HG03558 (cell line): ENCODE data around the gene C1orf115.
"Not testable (repeated sequence)": the region's sequence is repeated elsewhere in the genome, so short reads cannot be mapped to it uniquely, and the experiment has no call there.

ENCODE experiments used
- ATAC-seq: cut with Tn5 transposase; IDR thresholded peaks from one replicate; pipeline ENCODE4 v1.9.1; 2021; ENCODE audit warnings: moderate number of reproducible peaks; ENCODE audit not compliant: unreplicated experiment; ENCODE audit errors: extremely low read depth

Gene C1orf115

DNA sequence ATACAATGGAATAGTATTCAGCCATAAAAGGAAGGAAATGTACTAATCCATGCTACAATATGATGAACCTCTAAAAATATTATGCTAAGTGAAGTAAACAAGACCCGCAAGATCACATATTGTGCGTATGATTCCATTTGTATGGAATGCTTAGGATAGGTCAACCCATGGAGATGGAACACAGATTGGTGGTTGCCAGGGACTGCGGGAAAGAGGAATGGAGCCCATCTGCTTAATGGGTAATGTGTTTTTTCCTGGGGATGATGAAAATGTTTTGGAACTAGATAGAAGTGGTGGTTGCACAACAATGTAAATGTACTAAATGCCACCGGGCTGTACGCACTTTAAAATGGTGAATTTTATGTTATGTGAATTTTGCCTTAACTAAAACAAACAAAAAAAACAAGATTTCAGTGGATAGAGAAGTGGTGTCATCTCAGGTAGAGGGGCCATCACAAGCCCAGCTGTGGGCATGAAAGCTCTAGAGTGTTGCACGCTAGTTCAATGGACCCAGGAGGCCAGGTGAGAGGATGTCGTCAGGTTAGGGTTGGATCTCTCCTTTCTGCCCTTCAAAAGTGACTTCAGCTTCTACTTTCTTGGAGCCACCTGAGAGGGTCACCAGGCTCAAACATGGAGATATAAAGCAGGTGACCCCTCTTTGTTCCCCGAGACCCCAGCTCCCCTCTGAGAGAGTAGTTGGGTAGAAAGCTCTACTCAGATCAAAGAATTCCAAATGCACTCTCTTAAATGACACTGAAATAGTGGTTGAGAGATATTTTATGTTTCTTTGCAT is 2.5 kb downstream of the C1orf115 start:
- no peak for ATAC-seq

DNA sequence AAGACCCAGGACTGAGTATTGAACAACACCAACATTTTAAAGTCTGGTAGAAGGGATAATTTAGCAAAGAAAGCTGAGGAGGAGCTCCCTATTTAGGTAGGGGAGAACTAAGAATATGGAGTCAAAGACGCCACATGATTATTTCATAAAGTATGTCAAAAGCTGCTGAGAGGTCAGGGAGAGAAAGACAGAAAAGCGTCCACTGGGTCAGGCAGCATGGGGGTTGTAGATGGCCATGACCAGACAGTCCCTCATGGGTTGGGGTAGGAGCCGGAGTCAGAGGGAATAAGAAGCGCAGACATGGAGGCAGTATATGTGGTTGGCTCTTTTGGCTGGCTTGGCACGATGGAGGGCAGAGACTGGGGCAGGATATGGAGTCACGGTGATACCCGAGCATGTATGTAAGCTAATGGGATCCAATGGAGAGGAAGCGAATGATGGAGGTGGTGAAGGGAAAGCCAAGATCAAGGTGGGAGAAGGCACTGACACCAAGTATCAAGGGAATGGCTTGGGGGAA is 4.8 kb downstream of the C1orf115 start:
- ATAC-seq: no peak

DNA sequence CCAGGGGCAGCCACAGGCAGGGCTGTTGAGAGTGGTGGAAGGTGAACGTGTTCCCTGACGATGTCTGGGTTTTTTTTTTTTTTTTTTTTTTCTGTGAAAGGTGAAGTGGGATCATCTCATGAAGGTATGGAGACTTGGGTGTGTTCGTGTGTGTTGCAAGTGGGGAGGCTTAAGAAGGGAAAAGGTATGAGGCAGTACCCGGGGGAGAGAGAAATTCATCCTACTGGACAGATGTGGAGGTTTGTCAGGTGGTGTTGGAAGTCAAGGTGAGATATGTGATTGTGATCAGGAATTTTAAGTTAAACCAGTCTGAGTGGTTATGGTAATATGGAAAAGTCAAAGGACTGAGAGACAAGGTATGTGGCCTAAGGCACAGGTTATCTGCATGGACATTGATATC is 5.3 kb downstream of the C1orf115 start:
- no peak for ATAC-seq

DNA sequence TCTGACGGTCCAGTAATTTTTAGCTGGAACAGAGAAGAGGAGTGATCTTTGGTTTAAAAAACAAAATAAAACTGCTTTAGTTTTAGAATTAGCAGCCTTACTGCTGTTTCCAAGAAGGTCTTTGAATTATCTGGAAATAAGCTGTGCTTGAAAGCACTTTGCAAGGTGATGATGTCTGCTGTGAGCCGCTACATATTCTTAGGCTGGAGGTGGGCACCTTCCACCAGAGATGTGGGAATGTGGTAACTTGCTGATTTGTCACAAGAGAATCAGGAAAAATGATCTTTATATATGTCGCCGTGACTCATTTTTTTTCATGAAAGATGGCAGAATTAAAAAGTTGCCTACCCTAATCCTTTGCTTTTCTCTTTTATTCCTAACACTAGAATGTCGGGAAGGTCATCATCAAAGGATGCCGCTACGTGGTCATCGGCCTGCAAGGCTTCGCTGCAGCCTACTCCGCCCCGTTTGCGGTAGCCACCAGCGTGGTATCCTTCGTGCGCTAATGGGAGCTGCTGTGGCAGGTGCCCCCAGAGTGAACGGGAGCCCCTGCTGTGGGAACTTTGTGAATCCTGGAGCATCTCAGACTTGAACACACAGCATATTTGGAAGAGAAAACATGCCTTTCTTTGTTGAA is 6.2 kb downstream of the C1orf115 start:
- ATAC-seq: no peak

DNA sequence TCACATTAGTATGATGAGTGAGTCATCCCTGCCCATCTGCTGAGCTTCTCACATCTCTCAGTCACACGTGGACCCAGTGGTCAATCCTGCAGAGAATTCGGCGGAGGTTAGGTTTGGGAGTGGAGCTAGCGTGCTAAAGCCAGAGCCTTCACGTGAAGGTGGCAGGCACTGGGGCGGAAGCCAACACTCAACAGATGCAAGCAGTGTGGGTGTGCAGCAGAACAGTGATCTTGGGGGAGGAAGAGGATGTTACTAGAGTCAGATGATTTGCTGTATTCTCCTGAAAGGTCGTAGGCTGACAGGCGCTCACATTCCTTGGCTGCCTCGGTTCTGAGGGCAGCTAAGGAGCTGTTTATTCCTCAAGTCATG is 6.7 kb downstream of the C1orf115 start:
- no peak for ATAC-seq

DNA sequence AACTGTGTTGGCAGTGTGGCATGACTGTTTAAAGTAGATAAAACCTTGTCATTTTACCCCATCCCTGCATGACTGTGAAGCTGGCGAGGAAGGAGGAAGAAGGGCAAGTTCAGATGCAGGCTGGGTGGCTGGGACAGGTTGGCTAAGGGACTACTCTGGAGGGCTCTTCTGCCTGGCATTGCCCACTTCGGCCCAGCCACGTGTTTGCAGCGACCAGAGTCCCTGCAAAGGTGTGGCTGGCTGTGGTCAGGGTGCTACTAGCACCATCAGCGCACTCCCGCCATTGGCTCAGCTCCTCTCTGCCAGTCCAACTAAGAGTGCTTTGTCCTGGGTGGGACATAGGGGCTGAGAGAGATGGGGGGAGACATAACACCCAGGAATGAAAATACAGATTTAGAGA is 7.2 kb downstream of the C1orf115 start:
- no peak for ATAC-seq

DNA sequence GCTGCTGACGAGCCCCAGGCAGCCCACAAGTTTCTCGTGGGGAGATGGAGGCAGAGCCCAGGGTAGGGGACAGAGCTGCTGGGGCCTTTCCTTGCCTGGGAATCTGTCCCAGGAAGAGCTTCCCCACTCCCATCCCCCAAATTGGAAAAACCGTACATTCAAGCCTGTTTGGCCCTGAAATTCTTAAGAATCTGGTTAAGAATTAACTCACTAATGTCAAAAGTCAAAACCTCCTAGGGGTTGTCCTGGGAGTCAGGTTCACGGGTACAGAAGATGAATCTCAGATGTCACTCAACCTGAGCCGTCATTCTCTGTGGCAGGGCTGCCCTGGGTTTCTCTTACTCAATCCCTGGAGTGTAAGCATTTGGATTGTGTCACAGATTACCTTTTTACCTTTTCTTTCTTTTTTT is 8.4 kb downstream of the C1orf115 start:
- no peak for ATAC-seq

DNA sequence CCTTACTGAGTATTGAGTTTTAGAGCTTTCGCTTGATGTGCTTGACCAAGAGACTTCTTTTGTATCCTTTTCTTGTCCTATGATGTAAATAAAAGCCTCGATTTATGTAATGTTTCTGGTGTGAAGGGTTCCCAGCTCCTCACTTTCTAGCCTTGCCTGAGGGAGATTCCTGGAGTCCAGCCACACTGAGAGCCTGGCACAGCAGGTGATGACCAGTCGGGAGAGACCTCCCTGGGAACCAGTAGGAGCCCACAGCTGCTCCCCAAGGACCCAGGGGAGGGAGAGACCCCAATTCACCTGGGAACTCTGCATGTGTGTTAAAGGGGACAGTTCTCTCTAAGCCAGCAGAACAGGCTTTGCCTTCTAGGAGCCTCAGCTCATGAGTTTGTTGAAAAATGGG is 8.9 kb downstream of the C1orf115 start:
- no peak for ATAC-seq

DNA sequence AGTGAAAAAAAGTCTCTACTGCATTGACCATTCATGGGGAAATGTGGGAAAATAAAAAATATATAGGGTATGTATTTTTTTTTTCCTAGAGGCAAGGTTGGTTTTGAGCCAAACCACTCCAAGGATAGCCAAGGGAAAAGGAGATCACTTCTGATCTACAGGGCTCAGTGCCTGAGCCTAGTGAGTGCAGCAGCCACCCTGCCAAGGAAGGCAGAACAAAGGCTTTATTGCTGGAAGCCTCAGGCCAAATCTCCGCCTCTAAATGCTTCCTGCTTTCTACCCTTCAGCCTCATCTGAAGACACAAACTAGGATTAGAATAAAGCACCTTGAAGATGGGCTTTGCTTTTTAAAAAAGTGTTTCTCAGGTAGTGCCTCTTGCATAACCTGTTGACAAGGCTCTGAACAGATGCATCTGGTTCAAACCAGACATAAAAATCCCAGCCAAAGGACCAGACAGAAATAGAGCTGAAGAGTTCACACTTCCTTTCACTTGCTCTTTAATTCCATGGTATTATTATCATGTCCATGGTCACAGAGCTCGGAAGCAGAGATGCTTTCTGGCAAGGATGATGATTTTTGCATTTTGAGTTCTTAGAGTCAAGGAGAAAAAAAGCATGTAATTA is 10.5 kb downstream of the C1orf115 start:
- no peak for ATAC-seq

DNA sequence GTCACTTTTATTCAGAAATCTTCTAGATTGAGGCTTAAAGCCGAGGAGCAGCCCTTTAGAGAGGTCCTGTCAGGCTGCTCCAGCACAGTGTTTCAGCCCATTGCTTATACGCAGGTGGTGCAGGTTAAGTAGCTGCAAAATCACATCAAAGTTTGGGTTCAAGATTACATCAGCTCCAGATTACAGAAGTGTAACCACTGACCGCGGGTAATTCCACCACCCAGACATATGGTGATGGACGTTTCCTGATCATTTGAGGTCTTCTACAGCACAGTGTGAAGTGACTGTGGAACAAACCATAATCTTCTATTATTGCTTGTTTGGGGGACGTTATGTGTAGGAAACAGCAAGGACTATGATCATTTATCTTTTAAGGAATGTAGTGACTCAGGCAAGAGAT is 11.8 kb downstream of the C1orf115 start:
- no peak for ATAC-seq

DNA sequence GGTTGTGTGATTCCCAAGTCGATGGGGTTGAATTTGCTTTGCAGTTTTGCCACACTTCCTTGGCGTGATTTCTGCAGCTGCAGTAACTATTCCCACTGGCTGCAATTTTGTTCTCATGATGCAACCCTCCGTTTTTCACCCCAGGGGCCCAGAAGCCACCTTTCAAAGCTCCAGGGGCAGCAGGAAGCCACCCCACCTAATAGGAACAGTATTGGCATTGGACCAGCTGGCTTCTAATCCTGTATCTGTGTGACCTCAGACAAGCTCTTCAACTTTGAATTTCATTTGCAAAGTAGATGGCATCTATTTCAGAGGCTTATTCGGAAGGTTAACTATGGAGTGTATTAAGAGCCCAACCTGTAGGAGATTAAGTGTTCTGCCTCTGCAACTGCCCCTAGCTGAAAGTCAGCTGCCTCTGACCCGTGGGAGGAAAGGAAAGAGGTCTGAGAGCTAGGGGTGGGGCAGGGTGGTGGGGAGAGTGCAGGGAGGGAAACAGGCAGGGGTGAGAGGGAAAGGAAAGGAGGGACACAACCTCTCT is 12.6 kb downstream of the C1orf115 start:
- no peak for ATAC-seq

DNA sequence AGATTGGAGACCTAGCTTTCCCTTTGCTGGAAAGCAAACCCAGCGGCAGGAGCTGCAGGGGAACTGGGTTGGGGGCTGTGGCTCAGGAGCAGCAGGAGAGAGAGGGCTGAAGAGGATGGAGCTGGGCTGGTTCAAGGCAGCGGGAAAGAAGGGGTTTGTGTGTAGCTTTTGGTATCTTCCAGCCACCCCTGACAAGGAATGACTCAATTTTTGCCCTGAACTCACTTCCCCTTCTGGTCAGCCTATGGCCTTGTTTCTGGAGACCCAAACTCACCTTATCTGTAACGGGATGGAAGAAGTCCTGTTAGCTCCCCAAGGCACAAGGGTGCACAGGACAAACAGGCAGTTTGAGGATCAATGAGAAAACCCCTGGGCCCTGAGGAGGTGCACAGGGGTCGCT is 13.1 kb downstream of the C1orf115 start:
- no peak for ATAC-seq

DNA sequence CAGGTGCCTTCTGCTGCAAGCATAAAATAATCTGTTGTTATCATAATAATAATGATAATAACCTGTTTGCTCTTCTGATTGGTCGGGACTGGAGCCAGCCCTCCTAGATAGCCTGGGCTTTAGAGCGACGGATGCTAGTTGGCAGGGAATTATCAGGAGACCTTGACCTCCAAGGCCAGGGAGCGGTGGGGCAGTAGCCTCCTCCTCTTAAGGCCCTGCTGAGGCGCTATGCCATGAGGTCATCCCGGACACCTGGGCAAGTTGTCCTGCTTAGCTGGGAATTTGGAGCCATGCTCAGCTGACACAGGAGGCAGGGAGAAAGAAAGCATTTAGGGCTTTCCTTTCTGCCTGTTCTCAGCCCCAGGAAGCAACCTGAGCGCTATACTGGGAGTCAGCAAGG is 15.6 kb downstream of the C1orf115 start:
- ATAC-seq: no peak

DNA sequence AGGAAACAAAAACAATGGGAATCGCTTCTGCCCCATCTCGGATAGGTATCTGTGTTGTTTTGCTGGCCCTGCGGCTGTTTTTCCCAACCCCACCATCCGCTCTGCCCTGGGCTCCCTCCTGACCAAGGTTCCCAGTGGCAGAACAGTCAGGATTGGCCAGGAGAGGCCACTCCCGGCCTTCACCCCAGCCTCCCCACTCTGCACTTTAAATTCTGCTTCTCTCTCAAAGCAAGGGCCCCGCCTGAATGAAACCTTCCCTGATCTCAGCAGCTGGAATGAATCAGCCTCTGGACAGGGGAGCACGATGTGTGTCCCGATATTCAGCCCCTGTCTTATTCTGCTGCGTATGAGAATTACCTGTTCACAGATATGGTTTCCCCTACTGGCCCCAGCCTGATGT is 16.3 kb downstream of the C1orf115 start:
- ATAC-seq: no peak

DNA sequence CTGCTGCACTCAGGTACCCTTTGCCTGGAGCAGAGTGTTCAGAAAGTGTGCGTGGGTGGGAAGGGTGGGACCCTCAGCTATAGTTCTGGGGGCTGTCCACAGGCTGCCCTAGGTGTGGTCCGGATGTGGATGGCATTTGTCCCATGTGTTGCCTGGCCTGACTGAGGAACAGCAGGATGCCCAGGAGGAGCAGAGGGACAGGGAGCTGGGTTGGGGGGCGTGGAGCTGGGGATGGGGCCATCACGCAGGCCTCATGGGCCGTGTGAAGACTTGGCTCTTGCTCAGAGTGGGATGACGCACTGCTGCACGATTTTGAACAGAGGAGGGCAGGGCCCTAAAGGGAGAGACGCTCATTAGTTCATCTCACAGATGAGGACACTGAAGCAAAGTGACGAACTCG is 17.0 kb downstream of the C1orf115 start:
- no peak for ATAC-seq

DNA sequence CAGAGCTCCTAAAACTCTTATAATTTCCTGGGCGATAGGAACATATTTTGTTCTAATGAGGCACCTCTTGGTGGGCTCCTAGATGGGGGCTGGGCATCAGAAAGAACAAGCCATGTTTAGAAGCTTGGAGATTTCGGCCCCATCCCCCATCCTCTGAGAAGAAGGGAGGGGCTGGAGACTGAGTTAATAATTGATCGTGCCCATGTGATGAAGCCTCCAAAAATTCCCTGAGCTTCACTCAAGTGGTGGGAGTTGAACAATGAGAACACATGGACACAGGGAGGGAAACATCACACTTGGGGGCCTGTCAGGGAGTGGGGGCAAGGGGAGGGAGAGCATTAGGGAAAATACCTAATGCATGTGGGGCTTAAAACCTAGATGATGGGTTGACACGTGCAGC is 18.1 kb downstream of the C1orf115 start:
- ATAC-seq: no peak

DNA sequence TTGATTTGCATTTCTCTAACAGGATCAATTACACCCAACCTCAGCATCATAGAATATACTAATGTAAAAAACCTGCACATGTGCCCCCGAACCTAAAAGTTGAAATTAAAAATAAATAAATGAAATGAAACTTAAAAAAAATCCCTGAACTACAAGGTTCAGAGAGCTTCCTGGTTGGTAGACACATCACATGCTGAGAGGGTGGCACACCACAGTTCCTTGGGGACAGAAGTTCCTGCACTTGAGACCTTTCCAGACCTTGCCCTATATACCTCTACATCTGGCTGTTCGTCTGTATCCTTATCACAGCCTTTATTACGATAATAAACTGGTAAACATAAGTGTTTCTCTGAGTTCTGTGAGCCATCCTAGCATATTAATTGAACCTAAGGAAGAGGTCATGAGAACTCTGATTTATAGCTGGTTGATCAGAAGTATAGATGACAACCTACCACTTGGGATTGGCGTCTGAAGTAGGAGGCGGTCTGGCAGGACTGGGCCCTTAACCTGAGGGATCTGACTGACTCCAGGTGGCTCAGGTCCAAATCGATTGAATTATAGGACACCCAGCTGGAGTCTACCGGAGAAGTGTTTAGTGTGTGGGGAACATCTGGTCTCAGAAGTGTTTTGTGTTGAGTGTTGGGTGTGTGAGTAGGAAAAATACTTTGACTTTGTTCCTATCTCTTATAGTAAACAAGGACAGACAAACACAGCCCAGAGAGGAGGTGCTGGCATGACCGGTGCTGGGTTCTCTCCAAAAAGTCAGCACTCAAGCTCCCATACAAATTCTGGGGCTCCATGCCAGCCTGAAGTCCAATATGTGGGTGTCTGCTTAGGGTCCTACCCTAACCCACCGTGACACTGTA is 19.0 kb downstream of the C1orf115 start:
- no peak for ATAC-seq

DNA sequence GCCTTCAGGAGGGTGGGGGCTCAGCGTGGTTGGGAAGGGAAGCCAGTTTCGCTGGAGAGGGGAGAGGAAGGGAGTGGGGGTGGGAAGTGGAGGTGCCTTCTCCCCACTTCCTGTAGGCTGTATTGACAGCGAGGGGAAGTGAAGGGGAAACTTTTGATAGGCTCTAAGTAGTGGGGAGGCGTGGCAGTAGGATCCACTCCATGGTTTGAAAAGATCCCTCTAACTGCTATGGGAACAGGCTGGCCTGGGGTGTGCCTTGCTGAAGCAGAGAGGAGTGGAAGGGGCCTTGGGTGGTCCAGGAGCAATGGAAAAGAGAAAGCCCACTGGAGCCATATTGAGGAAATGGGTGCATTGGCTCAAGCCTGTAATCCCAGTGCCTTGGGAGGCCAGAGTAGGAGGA is 20.2 kb downstream of the C1orf115 start:
- no peak for ATAC-seq

DNA sequence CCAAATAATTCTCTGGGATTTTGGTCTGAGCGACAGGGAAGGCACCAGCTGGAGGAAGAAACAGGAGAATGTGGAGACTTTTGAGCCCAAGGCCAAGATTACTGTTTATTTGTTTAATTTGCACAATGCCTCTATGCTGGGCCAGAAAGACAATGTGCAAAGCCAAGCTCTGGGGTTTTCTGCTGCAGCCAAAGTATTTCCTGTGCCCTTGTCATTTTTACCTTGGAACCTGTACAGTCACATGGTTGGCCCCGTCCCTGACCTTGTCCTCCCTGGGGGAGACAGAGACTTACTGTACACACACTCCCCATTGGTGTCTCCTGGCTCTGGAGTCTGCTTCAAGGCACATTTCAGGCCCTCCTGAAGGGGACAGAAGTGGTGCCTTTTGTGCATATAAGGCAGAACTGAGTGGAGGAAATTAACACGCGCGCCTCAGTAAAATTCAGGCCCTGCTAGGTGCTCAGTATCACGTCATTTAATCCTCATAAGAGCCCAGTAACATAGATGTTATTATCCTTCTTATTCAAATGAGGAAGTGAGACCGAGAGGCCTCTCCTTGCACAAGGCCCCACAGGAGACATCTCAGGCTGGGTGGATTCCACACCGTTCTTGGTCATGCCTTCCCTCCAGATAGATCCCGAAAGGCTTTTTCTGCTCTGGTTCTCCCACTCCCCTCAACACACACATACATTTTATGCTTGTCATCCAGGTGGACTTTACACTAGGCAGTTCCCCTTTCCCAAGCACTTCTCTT is 21.1 kb downstream of the C1orf115 start:
- no peak for ATAC-seq

DNA sequence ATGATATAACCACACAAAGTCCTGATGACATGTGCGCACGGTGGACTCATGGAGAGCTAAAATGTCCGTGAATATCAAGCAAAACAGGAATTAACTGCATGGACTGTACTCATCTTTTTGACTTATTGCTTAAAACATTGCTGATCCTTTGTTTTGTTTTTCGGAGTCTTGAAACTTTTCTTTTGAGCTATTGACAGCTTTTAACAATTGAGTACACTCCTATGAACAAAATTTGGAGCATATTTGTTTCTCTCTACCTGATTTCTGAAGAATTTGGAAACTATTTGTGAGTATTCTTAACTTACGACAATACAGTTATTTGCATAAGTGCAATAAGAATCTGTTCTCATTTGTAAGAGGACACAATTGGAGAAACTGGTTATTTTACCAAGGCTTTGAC is 25.8 kb downstream of the C1orf115 start:
- not testable (repeated sequence) for ATAC-seq
